ENCODE results near the gene BIRC6. TPM values are rescaled to one million over a fixed set of nuclear protein-coding genes. Genes with fewer than 3 reads are reported as not detected.

BIRC6 gene
- total and polyA plus RNA-seq, 2 of the 4 experiments (the other 2 are of a cell fraction) = 26.5 to 316 TPM

DNA sequence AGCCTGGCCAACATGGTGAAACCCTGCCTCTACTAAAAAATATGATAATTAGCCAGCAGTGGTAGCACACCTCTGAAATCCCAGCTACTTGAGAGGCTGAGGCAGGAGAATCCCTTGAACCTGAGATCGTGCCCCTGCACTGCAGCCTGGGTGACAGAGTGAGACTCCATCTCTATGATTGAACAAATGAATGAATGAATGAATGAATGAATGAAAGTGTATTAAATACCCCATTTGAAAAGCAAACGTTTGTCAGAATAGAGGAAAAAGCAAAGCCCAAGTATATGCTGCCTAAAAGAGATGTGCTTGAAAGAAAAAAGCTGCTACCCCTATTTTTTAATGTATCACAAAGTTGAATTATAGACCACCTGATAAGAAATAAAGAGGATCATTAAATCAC lies 181.9 kb downstream of the BIRC6 start:
- peaks cover 4 to 12% of the 10 kb centered on the region in 2 experiments; a peak in 3 of 4 replicates for H3K79me1 ChIP-seq (ENCODE audit: low read depth in 1 of 2, low read length in 2 of 2)
- DNase-seq = no peak
- in situ Hi-C loops (cut with MboI; ENCODE audit: low sequenced_read_pairs) = no loop called here
- no peak overlapping the region for H2BK120ac ChIP-seq (ENCODE audit: low read depth, low read length)
- H3K36me3 ChIP-seq (ENCODE audit: control insufficient read depth, insufficient read depth, low read length) = peaks cover 7% of the 10 kb centered on the region
- H3K9ac ChIP-seq (ENCODE audit: low read depth, low read length) = no peak overlapping the region
- no peaks in the 10 kb centered on the region for H3K27me3 ChIP-seq (ENCODE audit: control insufficient read depth, insufficient read depth, low read length)
- H3K23ac ChIP-seq (ENCODE audit: low read depth, low read length) = no peak overlapping the region
- dilution Hi-C loops (cut with HindIII; ENCODE audit: low sequenced_read_pairs, unreplicated experiment) = no loop called here
- H3K14ac ChIP-seq (replicated peaks; ENCODE audit: low read depth, low read length) = no peak overlapping the region
- no peak overlapping the region for H3K18ac ChIP-seq (ENCODE audit: low read depth, low read length)
- intact Hi-C loops (cut with micrococcal nuclease) = no loop called here
- H3K4ac ChIP-seq (ENCODE audit: low read depth, low read length) = no peak overlapping the region
- no peak for ATAC-seq (ENCODE audit: low read depth)
- no peak overlapping the region for H3K27ac ChIP-seq (ENCODE audit: insufficient read depth, low read length)
- H2AK5ac ChIP-seq (ENCODE audit: low read depth, low read length) = no peak overlapping the region
- TF ChIP-seq CHD1 (IDR thresholded peaks at IDR 0.05; ENCODE audit: low read depth, low read length) (no peak), MAZ (IDR thresholded peaks at IDR 0.05; ENCODE audit: borderline replicate concordance, low read depth, low read length) (no peak)
- H2BK20ac ChIP-seq (ENCODE audit: low read depth, low read length) = no peak overlapping the region
- no peaks in the 10 kb centered on the region for H3K9me3 ChIP-seq (ENCODE audit: control insufficient read depth, insufficient read depth, low read length)
- no peak overlapping the region for H2BK15ac ChIP-seq (ENCODE audit: low read depth, low read length)
- H4K5ac ChIP-seq (ENCODE audit: low read depth, low read length) = no peak overlapping the region
- H4K91ac ChIP-seq (ENCODE audit: insufficient read depth, low read depth, low read length) = no peak overlapping the region
- no peak overlapping the region for H3K4me2 ChIP-seq (ENCODE audit: low read depth, low read length)
- H3K56ac ChIP-seq (ENCODE audit: extremely low read depth, insufficient read depth, low read length) = no peak overlapping the region
- no peak overlapping the region for H2AFZ ChIP-seq (replicated peaks; ENCODE audit: low read length, poor library complexity)
- peaks cover 3% of the 10 kb centered on the region; the same call in 1 of the 2 replicates for H4K20me1 ChIP-seq (ENCODE audit: insufficient read depth, low read length)
- ChIA-PET CTCF (no interaction called here), POLR2A (ENCODE audit: unreplicated experiment) (no interaction called here)
- no peaks in the 10 kb centered on the region; the same call in 1 of the 2 replicates for H3K9me1 ChIP-seq (ENCODE audit: insufficient read depth, low read length)
- H4K8ac ChIP-seq (ENCODE audit: low read depth in 2 of 2, low read length in 2 of 2) = no peak overlapping the region
- H3K4me1 ChIP-seq (ENCODE audit: control insufficient read depth, insufficient read depth, low read length) = no peaks in the 10 kb centered on the region
- no peak overlapping the region for H2AK9ac ChIP-seq (replicated peaks; ENCODE audit: low read depth, low read length, poor library complexity)
- no TSS peak for BruUV-seq (replicated peaks)
- no peak overlapping the region for H2BK5ac ChIP-seq (ENCODE audit: low read depth, low read length, poor library complexity, severe bottlenecking)
- H3K4me3 ChIP-seq (ENCODE audit: insufficient read depth, low read depth, low read length) = no peak overlapping the region
- no CpG with 5 or more reads among the region's 2 CpGs for WGBS, 2 experiments (ENCODE audit: extremely low coverage in 2 of 2, insufficient read length in 1 of 2)
